GM18867 (cell line): ENCODE measurements around the gene HIPK2.
"Not testable (repeated sequence)": the region's sequence is repeated elsewhere in the genome, so short reads cannot be mapped to it uniquely, and the experiment has no call there.

Source experiments
- ATAC-seq: cut with Tn5 transposase; IDR thresholded peaks from one replicate; pipeline ENCODE4 v1.9.1; 2021; ENCODE audit warnings: mild to moderate bottlenecking, moderate library complexity; ENCODE audit not compliant: unreplicated experiment

HIPK2 gene

DNA sequence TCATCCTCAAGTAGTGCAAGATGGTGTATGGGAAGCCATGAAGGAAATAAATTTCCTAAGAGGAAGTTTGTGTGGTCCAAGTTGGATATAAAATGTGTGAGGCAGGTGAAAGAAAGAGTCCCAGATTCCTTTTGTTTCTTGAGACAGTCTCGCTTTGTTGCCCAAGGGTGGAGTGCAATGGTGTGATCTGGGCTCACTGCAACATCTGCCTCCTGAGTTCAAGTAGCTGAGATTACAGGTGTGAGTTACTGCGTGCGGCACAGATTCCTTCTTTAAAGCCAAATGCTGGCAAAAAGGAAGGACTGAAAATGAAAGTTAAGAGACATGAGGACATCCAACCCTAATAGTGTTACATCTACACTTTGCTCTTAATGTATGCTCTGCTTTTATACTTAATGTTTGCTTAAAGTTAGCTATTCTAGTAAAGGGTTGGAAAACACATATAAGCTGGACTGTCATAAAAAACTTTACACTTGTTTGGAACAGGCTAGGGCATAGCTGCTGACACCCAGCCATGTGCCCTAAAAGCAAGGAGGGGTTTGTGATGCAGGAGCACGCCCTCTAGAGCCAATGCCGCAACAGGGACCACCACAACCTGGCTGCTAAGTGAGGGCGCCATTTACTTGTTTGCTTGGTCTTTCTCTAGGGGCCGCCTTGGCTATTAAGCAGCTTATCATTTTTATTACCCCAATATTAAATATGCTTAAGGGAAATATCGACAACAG is 219.8 kb downstream of the HIPK2 start:
- ATAC-seq: no peak

DNA sequence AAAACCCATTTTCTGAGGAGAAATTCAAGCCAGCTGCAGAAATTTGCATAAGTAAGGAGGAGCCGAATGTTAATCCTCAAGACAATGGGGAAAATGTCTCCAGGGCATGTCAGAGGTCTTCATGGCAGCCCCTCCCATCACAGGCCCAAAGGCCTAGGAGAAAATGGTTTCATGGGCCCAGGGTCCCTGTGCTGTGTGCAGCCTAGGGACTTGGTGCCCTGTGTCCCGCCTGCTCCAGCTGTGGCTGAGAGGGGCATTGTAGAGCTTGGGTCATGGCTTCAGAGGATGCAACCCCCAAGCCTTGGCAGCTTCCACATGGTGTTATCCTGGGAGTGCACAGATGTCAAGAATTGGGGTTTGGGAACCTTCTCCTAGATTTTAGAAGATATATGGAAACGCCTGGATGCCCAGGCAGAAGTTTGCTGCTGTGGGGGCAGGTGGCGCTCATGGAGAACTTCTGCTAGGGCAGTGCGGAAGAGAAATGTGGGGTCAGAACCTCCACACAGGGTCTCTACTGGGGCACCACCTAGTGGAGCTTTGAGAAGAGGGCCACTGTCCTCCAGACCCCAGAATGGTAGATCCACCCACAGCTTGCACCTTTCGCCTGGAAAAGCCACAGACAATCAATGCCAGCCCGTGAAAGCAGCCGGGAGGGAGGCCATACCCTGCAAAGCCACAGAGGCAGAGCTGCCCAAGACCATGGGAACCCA is 223.7 kb downstream of the HIPK2 start:
- not testable (repeated sequence) for ATAC-seq

DNA sequence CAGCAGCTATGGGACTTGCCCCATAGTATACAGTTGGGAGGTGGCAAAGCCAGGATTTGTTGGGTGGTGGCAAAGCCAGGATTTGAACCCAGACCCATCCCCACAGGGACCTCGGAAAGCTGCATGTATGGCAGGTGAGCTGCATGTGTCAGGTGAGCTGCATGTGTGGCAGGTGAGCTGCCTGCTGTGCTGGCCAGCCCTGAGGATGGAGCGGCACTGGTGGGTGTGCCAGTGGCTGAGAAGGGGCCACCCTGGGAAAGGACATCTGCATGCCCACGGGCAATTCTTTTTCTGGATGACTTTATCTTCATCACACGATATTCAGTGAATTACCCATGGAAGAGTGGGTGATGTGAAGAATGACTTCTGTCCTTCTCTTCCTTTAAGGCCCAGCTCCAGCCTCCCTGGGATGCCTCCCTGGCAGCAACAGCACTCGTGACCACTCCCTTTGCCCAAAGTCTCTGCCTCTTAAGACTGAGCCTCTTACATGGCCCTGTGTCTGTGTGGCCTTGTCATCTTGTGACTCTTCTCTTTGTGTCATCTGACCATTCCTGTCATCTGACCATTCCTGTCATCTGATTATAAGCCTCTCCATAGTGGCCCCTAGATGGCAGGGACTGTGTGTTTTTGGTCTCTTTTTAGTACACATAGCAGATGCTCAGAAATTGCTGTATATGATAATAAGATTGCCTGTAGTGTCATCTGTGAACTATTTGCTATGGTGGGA is 229.3 kb downstream of the HIPK2 start:
- ATAC-seq: no peak

DNA sequence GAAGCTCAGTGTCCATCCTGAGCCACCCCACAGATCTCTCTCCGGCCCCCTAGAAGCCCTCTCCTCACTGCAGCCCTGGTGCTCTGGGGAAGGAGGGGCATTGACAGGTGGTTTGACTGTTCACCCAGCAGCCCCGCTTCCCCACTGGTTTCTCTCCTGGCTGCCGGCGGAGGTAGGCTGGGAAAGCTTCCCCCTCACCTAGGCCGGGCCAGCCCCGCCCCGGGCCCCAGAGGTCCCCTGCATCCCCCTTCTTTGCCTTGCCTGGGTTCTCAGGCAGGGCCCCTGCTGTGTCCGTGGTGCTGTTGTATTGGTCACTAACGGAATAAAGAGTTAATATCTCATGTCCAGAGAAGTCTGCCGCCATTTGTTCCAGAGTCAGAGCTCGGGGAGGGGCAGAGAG is 233.2 kb downstream of the HIPK2 start:
- ATAC-seq: no peak

DNA sequence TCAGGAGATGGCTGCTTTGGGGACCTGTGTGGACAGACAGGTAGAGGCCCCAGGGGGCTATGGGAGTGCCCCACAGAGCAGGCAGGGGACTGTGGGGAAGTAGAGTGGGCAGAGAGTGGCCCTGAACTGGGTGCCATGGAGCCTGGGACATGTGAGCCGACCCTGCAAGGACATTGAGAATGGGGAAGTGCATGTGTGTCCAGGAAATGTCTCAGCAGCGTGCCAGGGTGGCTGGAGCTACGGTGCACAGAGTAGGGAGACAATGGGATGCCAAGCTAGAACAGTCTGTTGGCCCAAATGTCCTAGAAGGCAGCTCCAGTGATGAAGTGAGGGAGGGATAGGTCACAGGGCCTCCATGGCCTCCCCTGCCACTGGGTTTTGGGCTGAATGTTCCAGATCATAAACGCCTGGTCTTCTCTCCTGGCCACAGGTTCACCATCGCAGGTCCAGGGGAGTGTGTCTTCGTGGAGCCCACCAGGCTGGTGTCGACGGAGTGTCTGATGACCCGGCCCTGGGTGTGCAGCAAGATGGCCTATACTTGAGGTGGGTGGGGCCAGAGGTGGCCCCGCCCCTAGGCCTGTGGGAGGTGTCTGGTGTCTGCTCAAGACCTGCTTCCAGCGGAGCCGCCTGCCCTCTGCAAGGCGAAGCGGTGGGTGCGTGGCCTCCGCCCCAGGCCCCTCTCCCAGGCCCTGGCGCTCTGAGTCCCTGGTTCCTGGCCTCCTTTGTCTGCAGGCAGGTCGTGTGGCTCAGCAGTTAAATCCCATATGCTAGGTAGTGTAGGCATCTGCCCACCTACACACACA is 233.8 kb downstream of the HIPK2 start:
- ATAC-seq: no peak

DNA sequence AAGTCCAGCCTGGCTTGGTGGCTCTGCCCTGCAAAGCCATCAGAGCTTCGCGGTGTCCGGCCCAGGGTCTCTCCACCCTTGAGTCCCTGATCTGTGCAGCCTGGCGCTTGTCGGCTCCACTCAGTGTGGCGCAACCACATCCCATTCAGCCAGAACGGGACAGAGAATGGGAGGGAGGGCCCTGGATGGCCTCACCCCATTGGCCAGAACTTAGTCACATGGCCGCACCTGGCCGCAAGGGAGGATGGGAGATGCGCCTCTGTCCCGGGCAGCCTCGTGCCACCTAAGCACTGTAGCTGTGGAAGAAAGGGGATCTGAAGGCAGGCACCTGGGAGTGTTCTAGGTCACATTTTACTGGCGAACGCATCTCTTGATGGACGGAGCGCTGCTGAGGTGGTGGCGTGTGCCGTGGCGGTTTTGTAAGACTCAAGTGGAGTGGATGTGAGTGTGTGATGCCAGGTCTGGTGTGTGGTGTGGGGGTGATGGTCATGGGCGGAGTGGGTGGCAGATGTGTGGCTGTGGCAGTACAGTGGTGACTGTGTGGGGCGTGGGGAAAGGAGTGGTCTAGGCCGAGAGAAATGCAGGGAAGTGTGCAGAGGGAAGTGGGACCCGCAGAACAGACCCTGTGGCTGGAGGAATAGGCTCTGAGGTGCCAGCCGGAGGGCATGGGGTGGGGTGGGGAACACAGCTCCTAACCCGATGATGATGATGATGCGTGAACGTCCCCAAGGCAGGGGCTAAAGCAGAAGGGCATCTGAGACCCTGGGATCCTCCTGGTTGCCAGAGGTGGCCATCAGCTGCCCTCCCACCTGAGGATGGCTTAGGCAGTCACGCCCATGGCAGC is 235.3 kb downstream of the HIPK2 start:
- no peak for ATAC-seq

DNA sequence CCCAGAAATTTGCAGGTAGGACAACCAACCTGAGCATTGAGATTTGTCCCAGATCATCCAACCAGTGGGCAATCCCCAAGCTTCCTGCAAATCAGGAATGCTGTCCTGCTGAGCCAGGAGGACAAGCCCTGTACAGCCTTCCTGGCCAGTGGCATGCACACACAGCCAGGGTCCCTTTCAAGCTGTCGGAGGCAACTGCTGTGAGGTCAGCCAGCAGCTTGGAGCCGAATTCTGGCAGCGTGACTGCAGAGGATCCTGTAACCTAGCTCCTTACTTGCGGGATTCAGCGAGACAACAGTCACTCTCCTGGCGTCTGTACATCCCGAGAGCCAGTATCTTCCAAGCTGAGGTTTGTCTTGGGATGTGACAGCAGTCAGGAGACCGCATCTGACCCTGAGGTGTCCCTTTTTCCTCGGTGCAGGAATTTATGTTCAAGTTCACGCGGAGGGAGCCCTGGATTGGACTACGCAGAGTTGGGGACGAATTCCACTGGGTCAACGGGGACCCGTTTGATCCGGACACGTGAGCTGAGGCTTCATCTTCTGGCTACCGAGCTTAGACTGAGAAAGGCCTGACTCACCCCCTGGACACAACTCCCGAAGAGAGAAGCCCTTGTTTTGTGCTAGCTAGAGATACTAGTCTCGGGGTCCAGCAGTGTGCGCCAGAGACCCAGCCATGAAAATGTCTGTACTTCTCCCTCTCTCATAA is 236.0 kb downstream of the HIPK2 start:
- ATAC-seq: no peak

DNA sequence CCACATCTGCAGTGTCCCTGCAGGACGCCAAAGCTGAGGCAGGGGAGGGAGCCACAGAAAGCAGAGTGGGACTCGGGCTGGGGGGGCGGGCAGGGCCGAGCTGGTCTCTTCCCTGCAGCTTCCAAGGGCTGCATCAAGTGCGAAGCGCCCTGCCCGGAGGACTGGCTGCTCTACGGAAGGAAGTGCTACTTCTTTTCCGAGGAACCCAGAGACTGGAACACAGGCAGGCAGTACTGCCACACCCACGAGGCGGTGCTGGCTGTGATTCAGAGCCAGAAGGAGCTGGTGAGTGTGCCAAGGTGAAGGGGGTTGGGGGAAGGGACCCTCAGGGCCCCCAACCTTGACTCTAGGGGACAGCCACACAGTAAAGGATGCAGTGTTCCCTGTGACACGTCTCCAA is 237.6 kb downstream of the HIPK2 start:
- ATAC-seq: no peak

DNA sequence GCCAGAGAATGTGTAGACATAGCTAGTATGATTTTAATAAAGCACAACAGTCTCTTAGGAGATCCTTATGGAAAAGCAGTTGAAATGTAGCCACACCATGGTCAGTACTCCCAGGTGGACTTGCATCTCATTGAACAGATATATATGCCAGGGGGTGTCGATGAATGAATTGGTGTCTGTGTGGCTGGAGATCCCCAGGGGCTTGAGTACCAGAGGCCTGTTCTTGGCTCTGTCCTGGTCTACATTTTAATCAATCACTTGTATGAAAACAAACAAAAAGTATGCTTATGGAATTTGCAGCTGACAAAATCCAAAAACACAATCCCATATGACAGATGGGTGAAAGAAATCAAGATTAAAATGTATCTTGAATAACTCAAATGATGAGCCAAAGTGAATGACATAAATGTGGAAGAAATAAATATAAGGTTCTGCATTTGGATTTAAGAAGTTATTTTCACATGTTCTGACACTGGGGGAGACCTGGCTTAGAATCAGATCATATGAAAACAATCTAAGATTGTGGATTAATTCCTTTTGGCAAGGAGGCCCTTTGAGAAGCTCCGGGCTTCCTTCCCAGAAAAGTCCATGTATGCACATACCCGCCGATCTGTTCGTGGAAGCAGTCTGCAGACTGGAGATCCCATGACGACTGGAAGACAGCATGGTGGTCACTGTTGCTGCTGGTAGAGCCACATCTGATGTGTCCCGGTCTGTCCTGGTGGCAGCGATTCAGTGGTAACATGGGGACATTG is 238.7 kb downstream of the HIPK2 start:
- no peak for ATAC-seq

DNA sequence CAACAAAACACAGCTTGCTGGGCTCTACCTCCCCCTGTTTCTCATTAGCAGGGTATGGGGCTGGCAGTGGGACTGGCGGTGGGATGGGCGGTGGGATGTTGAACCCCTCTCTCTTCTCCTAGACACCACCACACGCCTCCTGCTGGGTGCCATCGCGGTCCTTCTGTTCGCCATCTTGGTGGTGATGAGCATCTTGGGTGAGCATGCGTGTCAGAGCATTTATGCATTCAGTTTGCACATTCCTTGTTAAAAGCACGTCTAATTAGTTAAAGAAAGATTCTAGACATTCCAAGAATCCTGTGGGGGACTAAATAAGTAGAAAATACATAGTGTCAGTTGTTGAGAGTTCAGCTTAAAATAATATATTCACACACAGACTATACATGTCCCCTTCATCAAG is 241.6 kb downstream of the HIPK2 start:
- no peak for ATAC-seq

DNA sequence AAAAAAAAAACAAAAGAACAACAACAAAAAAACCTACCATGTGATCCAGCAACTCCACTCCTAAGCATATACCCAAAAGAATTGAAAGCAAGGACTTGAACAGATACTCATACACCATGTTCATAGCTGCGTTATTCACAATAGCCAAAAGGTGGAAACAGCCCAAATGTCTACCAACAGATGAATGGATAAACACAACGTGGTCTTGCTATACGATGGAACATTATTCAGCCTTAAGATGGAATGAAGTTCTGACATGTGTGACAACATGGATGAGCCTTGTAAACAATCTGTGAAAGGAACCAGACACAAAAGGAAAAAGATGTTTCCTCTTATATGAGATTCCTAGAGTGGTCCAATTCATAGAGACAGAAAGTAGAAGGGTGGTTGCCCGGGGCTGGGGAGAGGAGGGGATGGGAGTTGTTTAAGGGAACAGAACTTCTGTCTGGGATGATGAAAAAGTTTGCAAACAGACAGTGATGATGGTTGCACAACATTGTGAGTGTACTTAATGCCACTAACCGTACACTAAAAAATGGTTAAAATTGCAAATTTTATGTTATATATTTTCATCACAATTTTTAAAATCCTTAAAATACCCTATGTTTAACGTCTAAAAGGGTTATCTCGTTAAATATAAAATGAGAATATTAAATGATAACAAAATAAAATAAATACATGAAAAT is 242.7 kb downstream of the HIPK2 start:
- ATAC-seq: no peak

DNA sequence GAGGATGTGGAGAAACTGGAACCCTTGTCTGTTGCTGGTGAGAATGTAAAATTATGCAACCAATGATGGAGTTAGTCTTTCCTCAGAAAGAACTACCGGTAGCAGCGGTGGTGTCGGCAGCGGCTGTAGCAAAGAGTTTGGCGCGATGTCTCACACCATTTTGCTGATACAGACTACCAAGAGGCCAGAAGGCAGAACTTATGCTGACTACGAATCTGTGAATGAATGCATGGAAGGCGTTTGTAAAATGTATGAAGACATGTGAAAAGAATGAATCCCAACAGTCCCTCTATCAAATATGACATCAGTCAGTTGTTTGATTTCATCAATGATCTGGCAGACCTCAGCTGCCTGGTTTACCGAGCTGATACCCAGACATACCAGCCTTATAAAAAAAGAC is 243.7 kb downstream of the HIPK2 start:
- ATAC-seq: no peak

DNA sequence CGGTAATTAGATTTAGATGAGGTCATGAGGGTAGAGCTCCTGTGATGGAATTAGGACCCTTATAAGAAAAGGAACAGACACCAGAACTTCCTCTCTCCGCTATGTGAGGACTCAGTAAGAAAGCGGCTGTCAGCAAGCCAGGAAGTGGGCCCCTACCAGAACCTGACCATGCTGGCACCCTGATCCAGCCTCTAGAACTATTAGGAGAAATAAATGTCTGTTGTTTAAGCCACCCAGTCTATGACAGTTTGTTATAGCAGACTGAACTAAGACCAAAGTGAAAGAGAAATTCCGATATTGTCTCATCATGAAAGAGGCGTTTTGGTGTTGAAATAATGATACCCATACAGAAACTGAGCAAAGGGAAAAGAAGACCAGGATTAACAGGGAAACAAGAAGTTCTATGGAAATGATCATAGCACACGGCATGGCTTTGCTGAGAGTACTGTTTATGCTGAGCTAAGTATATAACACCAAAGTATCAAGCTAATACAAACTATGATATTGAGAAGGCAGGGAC is 245.1 kb downstream of the HIPK2 start:
- no peak for ATAC-seq

DNA sequence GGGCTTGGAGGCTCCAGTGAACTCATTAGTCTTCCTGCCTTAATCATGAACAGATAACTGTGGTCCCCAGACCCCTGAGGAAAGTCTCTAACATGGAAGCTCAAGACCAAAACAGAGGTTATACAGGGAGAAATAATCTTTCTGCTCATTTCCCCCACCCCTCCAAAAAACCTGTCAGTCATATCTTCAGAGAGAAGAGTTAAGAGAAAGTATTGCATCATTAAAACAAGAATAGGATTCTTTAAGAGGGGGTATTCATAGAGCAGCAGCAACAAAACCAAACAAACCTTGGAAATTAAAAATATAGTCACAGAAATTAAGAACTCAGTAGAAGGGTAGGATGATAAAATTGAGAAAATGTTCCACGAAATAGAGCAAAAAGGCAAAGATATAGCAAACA is 246.7 kb downstream of the HIPK2 start:
- ATAC-seq: no peak

DNA sequence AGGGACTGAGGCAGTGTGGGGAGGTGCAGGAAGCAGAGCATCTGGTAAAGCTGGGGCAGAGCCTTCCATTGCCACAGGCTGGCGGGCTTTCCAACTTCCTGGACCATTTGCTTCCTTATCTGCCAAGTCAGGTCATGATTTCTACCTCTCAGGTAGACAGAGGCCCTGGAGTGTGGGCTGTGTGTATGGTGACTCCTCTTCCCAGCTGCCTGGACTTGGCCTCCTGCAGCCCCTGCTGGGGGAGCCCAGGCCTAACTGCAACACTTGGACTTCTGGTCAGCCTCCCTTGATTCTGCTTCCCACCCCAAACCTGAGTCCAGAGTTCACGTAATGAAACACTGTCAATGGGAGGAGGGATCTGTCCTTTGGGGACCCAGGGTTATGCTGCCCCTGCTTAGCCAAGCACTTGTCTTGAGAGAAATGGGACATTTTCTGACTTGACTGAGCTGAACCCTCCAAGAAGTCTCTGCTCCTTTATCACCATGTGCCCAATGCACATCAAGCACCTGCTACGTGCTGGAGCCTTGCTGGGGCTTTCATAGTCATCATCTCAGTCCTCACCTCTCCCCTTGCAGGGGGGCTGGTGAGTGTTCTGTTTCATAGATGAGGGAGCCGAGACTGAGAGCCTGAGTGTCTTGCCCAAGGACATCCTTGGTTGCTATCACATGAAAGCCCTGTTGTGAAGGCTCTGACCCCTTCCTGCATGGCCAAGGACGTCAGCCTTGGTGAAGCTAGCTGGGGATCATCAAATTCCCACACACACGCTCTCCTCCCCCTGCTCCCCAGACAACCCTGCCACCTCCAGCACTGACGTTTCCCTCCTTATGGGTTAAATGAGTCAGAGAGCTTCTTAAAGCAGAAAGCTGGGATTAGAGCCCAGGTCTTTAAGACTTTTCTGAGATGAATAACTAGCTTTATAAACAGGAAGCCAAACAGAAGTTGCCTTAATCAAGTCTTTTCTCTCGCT is 250.9 kb downstream of the HIPK2 start:
- no peak for ATAC-seq

DNA sequence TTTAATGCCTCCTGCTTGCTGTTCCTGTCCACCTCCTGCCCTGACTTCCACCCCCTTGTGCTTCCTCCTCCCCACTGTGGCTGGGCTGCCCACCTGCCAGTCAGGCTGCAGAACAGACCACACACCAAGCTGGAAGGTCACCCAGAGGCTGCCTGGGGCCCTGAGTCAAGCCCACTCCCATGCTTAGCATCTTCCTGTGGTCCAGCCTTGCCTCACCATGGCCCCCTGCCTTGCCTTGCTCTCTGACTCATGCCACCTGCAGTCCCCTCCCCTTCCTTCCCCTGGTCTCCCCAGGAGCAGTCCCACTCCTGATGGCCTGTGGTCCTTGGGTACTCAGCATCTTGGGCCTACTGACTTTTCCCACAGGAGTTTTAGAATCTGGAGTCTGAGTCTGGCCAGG is 252.0 kb downstream of the HIPK2 start:
- ATAC-seq: no peak

DNA sequence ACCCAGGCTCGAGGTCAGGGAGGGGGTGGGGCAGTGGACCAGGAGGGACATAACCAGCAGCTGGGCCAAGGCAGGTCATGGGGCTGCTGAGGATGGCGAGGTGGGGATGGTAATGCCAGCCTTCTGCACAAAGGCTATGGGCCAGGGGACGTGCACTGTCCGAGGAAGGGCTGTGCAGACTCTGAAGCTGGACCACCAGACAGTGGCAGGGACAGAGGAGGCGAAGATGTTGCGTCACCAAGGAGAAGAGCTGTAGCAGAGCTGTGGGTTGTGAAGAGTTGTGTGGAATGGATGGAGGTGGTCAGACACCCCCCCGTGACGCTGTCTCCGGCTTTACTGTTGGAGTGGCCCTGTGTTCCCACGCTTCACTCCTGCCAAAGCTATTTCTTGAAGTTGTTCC is 252.6 kb downstream of the HIPK2 start:
- no peak for ATAC-seq
